GM19452 (cell line): ENCODE results near the gene NFATC1.

Experiments
- ATAC-seq: cut with Tn5 transposase; IDR thresholded peaks from one replicate; pipeline ENCODE4 v1.9.1; 2021; ENCODE audit not compliant: unreplicated experiment

Gene NFATC1

DNA sequence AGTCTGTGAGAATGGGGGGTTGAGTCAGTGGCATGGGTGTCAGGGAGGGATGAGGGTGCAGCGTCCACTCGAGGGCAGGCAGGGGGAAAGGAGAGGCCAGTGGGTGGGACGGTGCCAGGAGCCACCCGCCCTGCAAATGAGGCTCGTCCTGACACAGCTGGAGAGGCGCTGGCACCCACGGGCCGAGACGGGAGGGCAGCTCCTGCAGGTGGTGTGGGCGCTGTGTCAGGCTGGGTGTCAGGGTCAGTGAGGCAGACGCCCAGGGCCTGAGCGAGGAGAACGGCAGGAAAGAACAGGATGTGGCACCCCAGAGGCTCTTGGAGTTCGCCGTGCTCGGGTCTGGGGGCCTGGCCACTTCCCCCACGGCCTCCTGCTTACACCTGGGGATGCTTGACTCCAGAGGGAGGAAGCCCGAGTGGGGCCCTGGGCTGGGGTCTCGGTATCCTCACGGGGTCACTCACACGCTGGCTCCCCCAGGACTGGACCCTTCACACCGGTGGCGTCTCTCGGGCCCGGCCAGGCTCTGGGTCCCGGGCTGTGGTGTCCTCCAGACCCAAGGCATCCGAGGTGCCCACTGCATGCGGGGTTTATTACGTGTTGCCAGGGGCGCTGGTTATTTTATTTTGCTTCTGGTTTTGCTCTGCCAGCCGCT lies 153.4 kb downstream of the NFATC1 start:
- no peak for ATAC-seq

DNA sequence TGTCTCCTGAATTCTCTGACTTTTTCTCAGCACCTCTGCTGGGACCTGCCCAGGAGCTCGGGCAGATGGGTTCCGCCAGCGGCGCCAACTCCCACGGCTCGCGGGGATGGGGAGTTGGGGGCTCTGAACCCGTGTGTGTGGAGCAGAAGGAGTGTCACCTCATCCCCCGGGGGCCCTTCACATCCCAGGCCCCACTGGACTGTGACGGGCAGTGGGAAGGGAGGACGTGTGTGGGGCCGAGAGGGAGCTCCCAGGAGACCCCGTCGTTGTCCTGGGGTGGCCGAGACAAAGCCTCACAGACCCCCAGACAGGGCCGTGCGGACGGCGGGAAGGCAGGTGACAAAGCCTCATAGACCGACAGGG lies 153.9 kb downstream of the NFATC1 start:
- no peak for ATAC-seq

DNA sequence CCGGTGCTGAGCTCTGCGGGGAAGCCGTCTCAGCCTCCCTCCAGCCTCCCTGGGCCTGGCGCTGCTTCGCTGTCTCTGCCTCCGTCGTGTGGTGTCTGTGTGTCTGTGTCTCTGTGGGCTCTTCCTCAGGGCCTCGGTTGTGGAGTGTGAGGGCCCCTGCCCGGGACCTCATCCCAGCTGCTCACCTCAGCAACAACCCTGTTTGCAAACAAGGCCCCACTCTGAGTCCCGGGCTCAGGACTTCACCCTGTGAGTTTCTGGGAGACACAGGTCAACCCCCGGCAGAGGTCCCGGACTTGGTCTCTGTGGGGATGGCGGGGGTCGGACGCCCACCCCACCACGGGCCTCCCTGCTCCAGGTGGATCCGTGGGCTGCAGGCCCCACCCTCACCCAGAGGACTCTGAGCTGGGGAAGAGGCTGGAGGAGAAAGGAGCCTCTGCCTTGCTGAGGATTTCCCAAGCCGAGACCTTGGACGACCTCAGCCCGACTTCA lies 156.5 kb downstream of the NFATC1 start:
- ATAC-seq, result no peak

DNA sequence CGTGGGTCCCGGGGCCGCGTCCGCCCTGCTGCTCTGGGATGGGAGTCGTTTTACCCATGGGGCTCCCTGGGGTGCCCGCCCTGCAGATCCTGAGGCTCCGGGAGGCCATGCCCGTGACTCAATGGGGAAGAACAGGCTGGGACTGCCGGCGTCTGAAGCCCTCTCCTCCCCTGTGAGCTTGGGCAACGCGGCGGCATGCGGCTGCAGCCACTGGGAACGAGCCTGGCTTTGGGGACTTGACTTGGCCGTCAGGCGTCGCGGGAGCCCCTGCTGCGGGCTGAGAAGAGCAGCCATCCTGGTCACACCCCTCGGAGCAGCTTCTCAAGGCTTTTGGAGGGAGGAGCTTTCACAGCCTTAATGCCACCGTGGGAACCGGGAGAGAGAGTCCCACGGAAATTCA lies 157.0 kb downstream of the NFATC1 start:
- ATAC-seq, result no peak

DNA sequence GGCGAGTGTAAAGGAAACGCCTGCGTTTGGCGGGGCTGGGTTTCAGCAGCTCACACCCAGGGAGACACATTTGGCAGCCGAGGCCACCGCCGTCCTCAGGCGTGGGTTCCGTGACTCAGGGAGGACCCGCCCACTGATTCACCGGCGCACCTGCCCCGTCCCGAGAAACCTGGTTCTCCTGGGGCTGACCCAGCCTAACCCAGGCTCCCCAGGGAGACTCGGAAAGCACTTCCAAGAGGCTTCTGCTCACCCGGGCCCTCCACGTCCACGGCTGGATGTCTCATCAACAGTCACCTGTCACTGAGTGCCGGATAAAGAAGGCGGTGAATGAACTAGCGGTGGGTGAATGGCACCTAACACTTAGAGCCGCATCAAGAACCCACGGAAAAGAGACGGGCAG lies 157.4 kb downstream of the NFATC1 start:
- ATAC-seq, result no peak

DNA sequence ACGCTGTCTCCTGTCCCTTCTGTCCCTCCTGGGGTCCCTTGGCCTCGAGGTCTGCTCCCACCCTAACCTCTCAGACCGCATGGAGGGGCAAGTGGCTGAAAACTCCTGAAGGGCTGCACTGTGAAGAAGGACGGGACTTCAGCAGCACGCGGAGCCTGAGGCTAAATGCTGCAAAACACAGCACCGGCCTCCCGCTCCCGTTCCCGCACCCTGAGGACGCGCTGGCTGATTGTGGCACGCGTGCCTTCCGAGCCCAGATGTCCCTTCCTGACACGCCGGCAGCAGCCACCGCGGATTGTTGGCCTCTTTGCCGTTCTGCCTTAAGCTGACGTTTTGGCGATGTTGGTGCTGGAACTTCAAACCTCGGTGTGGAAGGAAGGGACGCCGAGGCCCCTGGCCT lies 158.0 kb downstream of the NFATC1 start:
- ATAC-seq, result no peak

DNA sequence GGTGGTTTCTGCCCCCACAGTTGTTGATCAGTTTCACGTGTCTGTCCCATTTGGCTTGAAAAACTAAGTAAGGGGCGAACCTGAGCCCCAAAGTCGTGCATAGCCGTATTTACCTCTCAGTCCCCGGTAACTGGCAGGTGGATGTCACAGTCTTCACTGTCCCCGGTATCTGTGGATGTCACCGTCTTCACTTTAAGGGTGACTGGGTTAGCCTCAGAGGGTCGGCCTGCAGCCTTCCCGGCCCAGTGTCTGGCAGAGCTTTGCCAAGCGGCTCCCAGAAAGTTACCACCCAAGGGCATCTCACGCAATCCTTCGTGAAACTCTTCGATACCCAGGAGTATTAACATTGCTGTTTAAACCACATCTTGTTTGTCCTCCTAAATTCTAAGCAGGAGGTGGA lies 158.6 kb downstream of the NFATC1 start:
- ATAC-seq, result no peak

DNA sequence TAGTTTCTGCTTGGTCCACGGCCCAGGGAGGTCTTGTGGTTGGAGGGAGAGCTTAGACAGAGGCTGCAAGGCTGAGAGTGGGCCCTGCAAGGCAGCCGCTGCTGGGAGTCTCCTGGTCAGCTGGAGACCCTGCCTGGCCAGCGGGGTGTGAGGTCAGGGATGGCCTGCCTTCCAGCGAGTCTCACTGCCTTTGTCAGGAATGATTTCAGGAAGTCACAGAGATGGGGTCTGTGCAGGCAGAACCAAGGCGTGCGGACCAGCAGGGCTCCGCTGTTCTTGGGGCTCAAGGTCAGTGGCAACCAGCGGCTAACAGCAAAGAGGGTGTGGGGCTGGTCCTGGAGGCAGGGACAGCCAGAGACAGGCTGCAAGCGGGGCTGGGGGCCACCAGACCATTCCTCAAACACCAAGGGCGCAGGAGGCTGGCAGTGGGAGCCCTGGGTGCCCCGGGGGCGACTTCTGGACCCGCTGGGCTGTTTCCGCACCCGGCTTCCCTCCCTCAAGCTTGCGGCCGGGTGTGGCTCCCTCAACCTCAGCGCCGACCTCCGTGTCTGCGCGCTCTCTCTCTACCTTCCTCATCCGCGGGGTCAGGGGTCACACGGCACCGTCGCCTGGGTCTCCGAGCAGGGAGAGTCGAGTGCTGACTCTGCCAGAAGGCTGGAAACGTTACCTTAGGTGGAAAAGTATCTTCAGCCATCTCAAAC lies 159.4 kb downstream of the NFATC1 start:
- no peak for ATAC-seq

DNA sequence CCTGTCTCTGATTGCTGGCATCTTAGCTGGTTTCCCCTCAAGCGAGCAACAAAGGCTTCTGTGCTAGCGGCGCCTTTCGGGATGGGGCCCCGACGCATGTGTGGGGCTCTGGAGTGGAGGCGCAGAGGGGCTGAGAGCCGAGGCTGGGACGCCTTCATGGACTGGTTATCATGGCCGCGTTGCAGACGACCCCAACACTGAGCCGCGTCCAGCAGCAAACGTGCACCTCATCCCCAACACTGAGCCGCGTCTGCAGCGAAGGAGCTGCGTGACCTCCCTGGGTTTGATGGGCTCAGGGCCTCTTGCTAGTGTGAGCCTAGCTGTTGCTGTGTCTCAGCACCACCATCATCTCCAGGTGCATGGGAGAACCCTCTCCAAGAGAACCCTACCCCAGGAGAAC lies 160.2 kb downstream of the NFATC1 start:
- no peak for ATAC-seq

DNA sequence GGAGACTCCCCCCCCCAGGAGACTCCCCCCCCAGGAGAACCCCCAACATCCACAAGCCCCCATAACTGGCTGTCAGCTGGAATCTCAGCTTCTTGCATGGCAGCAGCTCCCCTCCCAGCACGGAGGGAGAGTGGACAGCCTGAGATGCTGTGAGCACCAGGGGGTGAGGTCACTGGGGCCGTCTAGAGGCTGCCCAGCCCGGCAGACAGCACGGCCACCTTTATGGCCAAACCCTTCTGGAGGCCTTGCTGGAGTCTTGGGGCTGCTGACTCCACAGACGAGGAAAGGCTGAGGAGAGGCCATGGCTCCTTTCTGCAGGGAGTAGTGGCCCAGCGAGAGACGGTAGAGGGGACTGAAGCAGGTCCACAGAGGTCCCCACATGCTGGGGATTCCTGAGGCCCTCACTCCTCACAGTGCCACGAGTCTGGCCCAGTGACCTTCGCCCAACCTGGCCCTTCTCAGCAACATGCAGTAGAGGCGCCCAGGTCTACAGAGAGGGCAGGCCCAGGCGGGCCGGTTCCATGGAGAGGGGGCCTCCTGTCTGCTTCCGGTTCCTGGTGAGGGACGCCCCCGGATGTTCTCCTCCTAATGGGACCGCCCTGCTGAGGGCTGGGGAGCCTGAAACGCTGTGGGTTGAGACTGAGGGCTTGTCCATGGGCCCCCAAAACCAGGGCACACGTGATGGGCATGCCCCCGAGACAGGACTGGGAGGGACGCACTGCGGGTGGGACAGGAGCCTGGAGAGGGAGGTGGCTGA lies 161.3 kb downstream of the NFATC1 start:
- ATAC-seq, result no peak

DNA sequence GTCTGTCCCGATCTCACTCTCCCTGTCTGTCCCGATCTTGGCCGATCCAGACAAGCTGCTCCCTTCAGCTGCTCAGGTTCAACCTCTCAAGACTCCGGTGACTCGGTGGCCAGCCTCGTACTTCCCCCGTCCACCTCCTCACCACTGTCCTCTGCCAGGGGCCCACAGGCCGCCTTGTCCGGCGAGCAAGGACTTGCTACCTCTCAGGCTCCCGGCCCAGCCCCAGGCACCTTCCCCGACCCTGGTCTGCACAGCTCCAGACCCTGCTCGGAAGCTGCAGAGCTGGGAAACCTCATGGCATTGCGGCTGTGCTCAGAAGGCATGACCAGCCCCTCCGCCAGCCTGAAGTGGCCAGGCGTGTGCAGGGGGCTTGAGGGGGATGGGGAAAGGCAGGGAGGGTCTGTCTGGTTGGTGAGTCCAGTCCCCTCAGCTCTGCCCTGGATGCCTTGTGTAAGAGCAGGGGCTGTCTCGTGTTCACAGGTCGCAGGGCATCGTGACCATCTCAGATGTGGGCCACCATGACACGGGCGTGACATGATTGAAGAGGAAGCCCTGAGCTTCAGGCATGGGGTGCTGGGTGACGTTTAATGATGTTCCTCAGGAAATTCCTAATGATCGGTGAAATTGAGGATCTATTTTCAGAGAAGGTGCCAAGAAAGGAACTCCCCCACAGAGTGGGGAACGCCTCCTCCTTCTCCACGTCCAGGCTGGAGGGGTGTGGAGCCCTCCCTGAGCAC lies 162.6 kb downstream of the NFATC1 start:
- ATAC-seq, result no peak

DNA sequence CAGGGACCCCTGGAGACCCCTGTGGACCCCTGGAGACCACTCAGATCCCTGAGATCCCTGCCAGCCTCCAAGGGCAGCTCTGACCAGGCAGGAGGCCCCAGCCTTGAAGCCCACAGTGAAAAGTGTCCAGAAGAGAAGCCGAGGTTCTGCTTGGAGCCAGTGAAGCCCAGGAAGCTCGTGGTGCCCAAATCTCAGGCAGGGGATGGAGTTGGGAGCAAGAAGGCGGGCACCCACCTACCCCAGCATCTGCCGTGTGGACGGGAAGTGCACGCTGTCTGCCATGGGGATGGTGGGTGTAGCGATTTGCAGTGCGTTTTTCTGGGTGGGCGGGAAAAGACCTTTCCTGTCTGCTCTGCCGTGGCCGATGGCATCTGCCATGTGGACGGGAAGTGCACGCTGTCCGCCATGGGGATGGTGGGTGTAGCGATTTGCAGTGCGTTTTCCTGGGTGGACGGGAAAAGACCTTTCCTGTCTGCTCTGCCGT lies 163.2 kb downstream of the NFATC1 start:
- no peak for ATAC-seq

DNA sequence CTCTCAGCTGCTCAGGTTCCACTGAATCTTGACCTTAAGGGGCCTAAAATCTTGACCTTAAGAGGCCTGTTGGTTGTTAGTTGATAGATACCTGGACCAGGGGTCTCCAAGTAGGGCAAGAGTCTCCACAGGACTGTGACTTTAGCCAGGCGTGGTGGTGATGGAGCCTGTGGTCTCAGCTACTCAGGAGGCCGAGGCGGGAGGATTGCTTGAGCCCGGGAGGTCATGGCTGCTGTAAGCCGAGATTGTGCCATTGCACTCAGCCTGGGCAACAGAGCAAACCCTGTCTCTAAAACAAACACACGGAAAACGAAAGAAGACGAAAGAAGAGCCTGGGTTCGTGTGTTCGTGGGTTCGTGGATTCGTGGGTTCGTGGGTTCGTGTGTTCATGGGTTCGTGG lies 163.7 kb downstream of the NFATC1 start:
- no peak for ATAC-seq

DNA sequence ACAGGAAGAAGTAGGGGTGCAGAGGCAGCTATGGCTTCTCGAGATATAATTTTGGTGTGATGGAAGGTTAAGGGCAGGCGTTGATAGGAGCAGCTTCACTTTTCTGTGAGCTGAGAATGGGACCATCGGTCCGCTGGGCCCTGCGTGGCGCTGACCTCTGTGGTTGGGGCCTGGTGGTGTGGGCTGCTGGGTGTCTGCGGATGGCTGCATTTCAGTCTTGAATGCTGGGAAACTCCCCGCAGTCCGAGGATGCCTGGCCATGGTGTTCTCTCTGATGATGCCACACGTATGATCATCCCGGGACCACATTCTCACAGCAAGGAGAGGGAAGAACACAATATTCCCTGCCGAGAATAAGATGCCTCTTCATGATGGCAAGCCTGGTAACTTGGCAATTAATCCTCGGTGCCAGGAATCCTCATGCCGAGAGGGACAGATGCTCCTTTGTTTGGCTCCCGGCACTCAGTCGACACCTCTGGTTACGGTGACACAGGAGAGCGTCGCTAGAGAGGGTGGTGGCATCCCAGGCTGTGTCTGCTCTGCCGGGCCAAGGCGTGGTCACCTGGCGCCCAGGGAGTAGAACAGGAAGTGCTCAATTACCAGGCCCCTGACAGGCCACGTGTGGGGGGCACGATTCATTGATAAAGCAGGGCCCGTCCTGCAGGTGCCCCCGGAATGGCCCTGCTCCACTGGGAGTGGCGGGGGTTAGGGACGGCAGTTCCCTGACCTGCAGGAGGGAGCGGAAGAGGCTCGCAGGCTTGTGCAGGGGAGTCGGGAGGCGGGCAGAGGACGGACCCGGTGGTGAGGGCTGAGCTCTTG lies 164.5 kb downstream of the NFATC1 start:
- no peak for ATAC-seq

DNA sequence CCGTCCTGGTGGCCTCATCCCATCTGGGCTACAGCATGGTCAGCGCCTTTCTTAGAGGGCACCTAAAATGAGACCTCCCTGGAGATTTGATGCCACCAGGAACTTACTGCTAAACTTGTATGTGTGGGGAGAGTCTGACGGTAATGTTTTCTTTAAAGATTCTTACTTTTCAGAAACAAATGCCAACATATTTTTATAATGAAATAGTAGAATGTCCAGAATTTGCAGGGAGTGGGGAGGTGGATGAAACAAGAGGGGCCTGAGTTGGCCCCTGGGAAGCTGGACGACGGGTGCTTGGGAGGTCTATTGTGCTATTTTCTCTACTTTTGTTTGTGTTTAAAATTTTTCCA lies 165.1 kb downstream of the NFATC1 start:
- no peak for ATAC-seq

DNA sequence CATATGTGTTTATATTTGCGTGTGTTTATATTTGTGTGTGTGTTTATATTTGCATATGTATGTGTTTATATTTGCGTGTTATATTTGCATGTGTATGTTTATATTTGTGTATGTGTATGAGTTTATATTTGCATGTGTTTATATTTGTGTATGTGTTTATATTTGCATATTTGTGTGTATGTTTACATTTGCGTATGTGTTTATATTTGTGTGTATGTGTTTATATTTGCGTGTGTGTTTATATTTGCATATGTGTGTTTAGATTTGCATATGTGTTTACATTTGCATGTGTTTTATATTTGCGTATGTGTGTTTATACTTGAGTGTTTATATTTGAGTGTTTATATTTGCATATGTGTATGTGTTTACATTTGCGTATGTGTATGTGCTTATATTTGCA lies 168.2 kb downstream of the NFATC1 start:
- ATAC-seq, result no peak

DNA sequence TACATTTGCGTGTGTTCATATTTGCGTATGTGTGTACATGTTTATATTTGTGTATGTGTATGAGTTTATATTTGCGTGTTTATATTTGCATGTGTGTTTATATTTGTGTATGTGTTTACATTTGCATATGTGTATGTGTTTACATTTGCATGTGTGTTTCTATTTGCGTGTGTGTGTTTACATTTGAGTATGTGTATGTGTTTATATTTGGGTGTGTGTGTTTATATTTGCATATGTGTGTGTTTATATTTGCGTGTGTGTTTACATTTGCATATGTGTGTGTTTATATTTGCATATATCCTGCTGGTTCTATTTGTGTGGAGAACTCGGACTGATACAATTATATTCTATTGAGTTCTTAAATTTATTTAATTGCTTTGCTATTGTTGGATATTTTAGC lies 168.7 kb downstream of the NFATC1 start:
- no peak for ATAC-seq

DNA sequence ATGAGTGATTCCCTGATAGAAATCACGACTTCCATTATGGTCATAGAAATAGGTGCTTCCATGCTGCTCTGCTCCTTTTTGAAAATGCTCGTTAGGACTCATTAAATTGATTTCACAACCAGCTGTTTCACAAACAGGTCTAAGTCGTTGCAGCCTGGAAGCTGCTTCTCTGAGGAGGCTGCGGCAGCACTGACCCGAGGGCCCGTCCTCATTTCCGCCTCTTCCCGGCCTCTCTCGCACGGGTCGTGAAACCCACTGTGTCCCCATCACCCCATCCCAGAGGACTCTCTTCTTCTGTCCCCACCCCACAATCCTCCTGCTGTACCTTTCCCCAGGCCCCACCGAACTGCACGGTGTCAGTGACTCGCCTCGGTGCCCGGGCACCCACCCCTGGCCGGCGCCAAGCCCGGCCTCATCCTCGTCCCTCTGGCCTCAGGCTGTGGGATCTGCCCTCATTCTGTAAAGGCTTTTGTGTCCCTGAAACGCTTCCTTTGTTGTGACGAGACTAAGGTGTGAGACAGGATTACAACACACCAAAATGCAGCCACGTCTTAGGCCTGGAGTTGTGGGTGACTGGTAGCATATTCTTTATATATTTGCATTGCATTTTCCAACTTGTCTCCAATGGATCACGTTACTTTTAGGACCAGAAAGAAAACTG lies 171.2 kb downstream of the NFATC1 start:
- ATAC-seq, result no peak

DNA sequence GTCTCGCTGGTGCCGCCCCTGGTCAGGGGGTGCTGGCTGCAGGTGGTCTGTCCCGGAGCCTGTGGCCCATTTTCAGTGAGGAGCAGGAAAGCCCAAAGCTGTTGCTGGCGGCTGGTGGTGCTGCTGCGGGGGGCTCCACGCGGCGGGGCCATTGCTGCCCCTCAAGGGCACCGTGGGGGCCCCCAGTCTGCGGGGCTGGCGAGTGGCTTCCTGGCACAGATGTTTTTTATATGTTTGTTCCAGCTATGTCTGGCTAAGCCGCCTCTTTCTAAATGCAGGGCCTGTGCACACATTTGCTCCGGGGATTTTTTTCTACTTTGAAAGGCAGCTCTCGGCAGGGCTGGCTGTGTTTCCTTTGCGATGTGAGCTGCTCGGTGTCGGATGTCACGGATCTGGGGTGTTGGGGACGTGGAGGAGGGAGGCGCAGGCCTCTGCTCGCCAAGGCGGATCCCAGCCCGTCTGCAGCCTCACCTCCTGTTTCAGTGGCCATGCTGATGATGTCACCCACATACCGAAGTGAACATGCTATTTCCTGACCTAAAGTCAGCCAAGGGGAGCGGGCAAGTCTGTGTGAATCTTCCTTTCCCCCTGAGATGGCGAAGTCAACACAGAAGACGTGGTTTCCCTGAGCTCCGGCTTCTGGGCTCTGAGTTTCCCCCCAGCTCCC lies 171.9 kb downstream of the NFATC1 start:
- ATAC-seq, result no peak
